D721Med (cell line): ENCODE measurements around the gene SPINK13.
"Not testable (repeated sequence)": the region's sequence is repeated elsewhere in the genome, so short reads cannot be mapped to it uniquely, and the experiment has no call there.

ENCODE experiments used
- DNase-seq: peaks from one replicate; pipeline ENCODE4 v3.0.0; 2011; ENCODE audit warnings: low spot score; ENCODE audit not compliant: insufficient read length
- FAIRE-seq: peaks from 2 replicates; lab custom pipeline; 2011; peaks lifted over from hg19 to GRCh38; lab: Jason Lieb, UNC
- TF ChIP-seq, protein P1 (sequence below): IDR thresholded peaks from 2 replicates; pipeline ENCODE4 v1.5.1; 2012; ENCODE audit warnings: mild to moderate bottlenecking, control low read depth; ENCODE audit not compliant: insufficient read depth; ENCODE audit errors: missing control alignments

Gene SPINK13

DNA sequence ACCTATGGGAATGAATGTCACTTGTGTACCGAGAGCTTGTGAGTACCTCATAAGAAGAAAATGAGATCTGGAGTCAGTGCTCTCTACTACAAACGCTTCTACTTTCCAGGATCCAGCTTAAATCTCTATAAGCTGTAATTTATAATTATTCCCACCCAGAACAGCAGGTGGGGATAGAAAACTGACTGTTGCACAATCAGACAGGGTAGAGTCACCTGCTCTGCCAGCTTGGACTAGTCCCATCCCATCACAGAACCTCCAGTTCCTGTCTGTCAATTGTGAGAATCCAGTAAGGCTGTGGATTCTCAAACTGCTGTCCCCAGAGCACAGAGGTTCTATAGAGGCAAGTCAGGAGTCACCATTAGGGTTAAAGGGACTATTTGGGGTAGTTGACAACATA, 45.6 kb downstream of the SPINK13 start:
- TF ChIP-seq, protein P1, sequence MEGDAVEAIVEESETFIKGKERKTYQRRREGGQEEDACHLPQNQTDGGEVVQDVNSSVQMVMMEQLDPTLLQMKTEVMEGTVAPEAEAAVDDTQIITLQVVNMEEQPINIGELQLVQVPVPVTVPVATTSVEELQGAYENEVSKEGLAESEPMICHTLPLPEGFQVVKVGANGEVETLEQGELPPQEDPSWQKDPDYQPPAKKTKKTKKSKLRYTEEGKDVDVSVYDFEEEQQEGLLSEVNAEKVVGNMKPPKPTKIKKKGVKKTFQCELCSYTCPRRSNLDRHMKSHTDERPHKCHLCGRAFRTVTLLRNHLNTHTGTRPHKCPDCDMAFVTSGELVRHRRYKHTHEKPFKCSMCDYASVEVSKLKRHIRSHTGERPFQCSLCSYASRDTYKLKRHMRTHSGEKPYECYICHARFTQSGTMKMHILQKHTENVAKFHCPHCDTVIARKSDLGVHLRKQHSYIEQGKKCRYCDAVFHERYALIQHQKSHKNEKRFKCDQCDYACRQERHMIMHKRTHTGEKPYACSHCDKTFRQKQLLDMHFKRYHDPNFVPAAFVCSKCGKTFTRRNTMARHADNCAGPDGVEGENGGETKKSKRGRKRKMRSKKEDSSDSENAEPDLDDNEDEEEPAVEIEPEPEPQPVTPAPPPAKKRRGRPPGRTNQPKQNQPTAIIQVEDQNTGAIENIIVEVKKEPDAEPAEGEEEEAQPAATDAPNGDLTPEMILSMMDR: peak; percentile 12
- FAIRE-seq: no peak
- no peak for DNase-seq

DNA sequence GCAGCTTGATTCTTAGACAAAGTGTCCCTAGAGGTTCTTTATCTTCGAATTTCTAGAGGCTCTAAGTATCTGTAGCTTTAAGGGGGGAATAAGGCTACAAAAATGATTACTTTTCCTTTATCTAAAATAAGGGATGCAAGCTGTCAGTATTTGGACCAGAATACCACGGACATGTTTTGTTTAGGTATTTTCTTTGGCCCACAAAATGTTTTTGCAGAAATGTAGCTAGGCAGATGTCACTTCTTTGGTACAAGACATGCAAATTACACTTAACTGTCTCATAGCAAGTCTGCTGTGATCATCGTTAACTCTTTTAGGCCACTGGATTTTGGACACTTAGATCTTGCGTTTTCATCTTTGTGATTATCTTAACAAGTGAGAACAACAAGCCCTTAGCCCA, 46.1 kb downstream of the SPINK13 start:
- TF ChIP-seq, protein P1: no peak
- DNase-seq (no peak), FAIRE-seq (no peak)

DNA sequence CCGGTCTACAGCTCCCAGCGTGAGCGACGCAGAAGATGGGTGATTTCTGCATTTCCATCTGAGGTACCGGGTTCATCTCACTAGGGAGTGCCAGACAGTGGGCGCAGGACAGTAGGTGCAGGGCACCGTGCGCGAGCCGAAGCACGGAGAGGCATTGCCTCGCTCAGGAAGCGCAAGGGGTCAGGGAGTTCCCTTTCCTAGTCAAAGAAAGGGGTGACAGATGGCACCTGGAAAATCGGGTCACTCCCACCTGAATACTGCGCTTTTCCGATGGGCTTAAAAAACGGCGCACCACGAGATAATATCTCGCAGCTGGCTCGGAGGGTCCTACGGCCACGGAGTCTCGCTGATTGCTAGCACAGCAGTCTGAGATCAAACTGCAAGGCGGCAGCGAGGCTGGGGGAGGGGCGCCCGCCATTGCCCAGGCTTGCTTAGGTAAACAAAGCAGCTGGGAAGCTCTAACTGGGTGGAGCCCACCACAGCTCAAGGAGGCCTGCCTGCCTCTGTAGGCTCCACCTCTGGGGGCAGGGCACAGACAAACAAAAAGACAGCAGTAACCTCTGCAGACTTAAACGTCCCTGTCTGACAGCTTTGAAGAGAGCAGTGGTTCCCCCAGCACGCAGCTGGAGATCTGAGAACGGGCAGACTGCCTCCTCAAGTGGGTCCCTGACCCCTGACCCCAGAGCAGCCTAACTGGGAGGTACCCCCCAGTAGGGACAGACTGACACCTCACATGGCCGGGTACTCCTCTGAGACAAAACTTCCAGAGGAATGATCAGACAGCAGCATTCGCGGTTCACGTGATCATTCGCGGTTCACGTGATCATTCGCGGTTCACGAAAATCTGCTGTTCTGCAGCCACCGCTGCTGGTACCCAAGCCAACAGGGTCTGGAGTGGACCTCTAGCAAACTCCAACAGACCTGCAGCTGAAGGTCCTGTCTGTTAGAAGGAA, 51.7 kb downstream of the SPINK13 start:
- not testable (repeated sequence) for DNase-seq, FAIRE-seq

DNA sequence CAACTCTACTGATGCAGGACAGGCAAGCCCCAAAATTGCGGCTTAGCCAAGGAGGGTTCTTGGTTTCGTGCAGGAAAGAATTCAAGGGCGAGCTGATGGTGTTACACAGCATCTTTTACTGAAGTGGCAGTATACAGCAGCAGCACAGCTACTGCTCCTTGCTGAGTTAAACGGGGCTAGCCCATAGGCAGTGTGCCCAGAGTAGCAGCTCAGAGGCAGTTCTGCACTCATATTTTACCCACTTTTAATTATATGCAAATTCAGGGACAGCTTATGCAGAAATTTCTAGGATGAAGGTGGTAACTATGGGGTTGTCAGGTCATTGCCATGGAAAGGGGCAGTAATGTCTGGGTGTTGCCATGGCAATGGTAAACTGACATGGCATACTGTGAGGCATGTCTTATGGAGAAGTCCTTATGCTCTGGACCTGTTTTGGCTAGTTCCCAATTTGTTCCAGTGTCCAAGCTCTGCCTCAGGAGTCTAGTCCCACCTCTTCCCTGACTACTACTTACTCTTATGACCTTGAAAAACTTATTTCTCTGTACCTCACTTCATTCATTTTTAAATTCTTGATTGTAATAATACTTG, 64.8 kb downstream of the SPINK13 start:
- FAIRE-seq: no peak

DNA sequence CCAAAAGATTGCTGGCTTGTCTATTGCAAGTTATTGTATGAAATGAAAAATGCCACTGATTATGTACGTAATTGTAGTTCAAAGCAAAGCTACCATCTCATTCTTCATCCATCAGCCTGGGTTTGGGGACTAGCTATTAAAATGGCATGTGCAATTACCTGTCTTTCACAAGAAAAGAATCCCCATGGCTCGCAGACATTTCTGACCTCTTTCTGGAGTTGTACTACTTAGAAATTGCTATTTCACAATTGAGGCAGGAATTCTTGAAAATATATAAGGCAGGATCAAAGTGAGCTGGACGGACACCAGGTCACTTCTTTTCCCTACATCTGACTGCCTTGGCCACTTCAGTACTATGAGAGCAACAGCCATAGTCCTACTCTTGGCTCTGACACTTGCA, 66.7 kb downstream of the SPINK13 start, which contains the start of gene SPINK9:
Gene SPINK9, plus strand, starts transcription at position 301 of the 400 bp plus-strand sequence. Its CDS starts 55 bp downstream, at position 356.
- DNase-seq (no peak), FAIRE-seq (no peak)
- TF ChIP-seq, protein P1: no peak

More for the DNA sequence above, 64.8 kb downstream of the SPINK13 start:
- DNase-seq: no peak
- TF ChIP-seq, protein P1: no peak
